GM12878 (cell line): ENCODE results near the gene HPS5. TPM values are rescaled to one million over a fixed set of nuclear protein-coding genes. Genes with fewer than 3 reads are reported as not detected.

Experiments used
- BMI1 ChIP-seq: fragments of 450-650 bp; IDR thresholded peaks from 2 replicates; pipeline ENCODE4 v1.6.1; 2016; ENCODE audit warnings: mild to moderate bottlenecking, moderate library complexity, borderline replicate concordance
- BRCA1 ChIP-seq: IDR thresholded peaks from 2 replicates; pipeline ENCODE4 v1.6.1; 2011; ENCODE audit warnings: low read depth, low read length, improper control_type of control experiment
- EP300 ChIP-seq, 2 experiments: fragments of 150-350 bp in 1 of 2; IDR thresholded peaks; 2 replicates each; pipeline ENCODE4 v1.6.1; 2011 to 2012; ENCODE audit warnings: low read depth in 2 of 2, low read length in 2 of 2, borderline replicate concordance in 1 of 2, improper control_type of control experiment in 1 of 2, inconsistent platforms in 1 of 2; ENCODE audit not compliant: control insufficient read depth in 1 of 2
- GABPA ChIP-seq: IDR thresholded peaks from 2 replicates; pipeline ENCODE4 v1.6.1; 2014; ENCODE audit warnings: antibody characterized with exemption, low read depth, mild to moderate bottlenecking, inconsistent platforms
- HCFC1 ChIP-seq: fragments of 150-350 bp; IDR thresholded peaks from 2 replicates; pipeline ENCODE4 v1.6.1; 2014; ENCODE audit warnings: low read length
- HDGF ChIP-seq: fragments of 450-650 bp; IDR thresholded peaks from 2 replicates; pipeline ENCODE4 v1.6.1; 2016; ENCODE audit warnings: antibody characterized with exemption
- IRF3 ChIP-seq: fragments of 450-650 bp; IDR thresholded peaks from 2 replicates; pipeline ENCODE4 v1.6.1; 2014; ENCODE audit warnings: mild to moderate bottlenecking
- IRF4 ChIP-seq: IDR thresholded peaks from 2 replicates; pipeline ENCODE4 v1.6.1; 2011; ENCODE audit warnings: low read depth, low read length
- JUND ChIP-seq: IDR thresholded peaks from 2 replicates; pipeline ENCODE4 v1.6.1; 2012; ENCODE audit warnings: low read depth, mild to moderate bottlenecking, low read length, improper control_type of control experiment, moderate library complexity
- NR2F1 ChIP-seq: fragments of 450-650 bp; conservative IDR thresholded peaks from 2 replicates; pipeline ENCODE4 v1.6.1; 2017; ENCODE audit warnings: mild to moderate bottlenecking
- RELA ChIP-seq: fragments of 450-650 bp; IDR thresholded peaks from 2 replicates; pipeline ENCODE4 v1.8.0; 2014; ENCODE audit warnings: borderline replicate concordance; ENCODE audit not compliant: partially characterized antibody
- YY1 ChIP-seq: IDR thresholded peaks from 2 replicates; pipeline ENCODE4 v1.6.1; 2011; ENCODE audit warnings: low read depth, mild to moderate bottlenecking, low read length
- polyA plus RNA-seq, 11 experiments: library from polyadenylated mRNA; depleted of rRNA in 4 of 11; unstranded in 6 of 11; stranded (reverse) in 5 of 11; fragments of >200 nt; fragmentation: Nextera tagmentation in 4 of 11; fragmentation: Illumina TruSeq in 1 of 11; extraction: Ambion mirVana in 4 of 11; extraction: Trizol in 1 of 11; gene quantifications; 1 replicate in 1 of 11; 2 replicates in 10 of 11; pipeline versions ENCODE4 v1.2.1 to v1.2.3, GENCODE V29; 2011 to 2016; ENCODE audit warnings: inconsistent platforms in 2 of 11, missing spikeins in 2 of 11, low read depth in 1 of 11
- total RNA-seq, 4 experiments: library from RNA; depleted of rRNA in 3 of 4; stranded (reverse); fragments of >200 nt in 3 of 4; fragmentation: Illumina TruSeq in 1 of 4; extraction: Trizol in 1 of 4; gene quantifications; 2 replicates each; pipeline versions ENCODE4 v1.2.1 to v1.2.3, GENCODE V29; 2013 to 2021
- TF ChIP-seq, protein P1 (sequence below): fragments of 450-650 bp; conservative IDR thresholded peaks from 2 replicates; pipeline ENCODE4 v1.6.1; 2017; ENCODE audit warnings: mild to moderate bottlenecking, moderate library complexity
- TF ChIP-seq, protein P2 (sequence below): IDR thresholded peaks from 2 replicates; pipeline ENCODE4 v1.6.1; 2012; ENCODE audit warnings: low read depth, low read length, improper control_type of control experiment

Gene HPS5
- total and polyA plus RNA-seq, 10 of the 15 experiments (the other 5 are each of a cell fraction or from before 2014, with no cell fraction given): 11.9 to 32.6 (median 23.5) TPM

GRCh38 chr11:18324381-18324780 is 2.4 kb upstream of the HPS5 start (continued):
- TF ChIP-seq IRF3: no peak
- no peak for TF ChIP-seq JUND
- TF ChIP-seq, protein P1, sequence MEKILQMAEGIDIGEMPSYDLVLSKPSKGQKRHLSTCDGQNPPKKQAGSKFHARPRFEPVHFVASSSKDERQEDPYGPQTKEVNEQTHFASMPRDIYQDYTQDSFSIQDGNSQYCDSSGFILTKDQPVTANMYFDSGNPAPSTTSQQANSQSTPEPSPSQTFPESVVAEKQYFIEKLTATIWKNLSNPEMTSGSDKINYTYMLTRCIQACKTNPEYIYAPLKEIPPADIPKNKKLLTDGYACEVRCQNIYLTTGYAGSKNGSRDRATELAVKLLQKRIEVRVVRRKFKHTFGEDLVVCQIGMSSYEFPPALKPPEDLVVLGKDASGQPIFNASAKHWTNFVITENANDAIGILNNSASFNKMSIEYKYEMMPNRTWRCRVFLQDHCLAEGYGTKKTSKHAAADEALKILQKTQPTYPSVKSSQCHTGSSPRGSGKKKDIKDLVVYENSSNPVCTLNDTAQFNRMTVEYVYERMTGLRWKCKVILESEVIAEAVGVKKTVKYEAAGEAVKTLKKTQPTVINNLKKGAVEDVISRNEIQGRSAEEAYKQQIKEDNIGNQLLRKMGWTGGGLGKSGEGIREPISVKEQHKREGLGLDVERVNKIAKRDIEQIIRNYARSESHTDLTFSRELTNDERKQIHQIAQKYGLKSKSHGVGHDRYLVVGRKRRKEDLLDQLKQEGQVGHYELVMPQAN: no peak
- no peak for TF ChIP-seq NR2F1
- TF ChIP-seq HCFC1: no peak
- TF ChIP-seq BRCA1: no peak
- no peak for TF ChIP-seq RELA
- no peak for TF ChIP-seq GABPA
- TF ChIP-seq, protein P2, sequence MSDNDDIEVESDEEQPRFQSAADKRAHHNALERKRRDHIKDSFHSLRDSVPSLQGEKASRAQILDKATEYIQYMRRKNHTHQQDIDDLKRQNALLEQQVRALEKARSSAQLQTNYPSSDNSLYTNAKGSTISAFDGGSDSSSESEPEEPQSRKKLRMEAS: no peak
- no peak for TF ChIP-seq EP300 (IDR thresholded peaks at IDR 0.05; ENCODE audit: borderline replicate concordance in 1 of 2, control insufficient read depth in 1 of 2, low read depth in 2 of 2, low read length in 2 of 2)
- TF ChIP-seq HDGF: peak; percentile 71; the same call in 1 of the 2 replicates
- no peak for TF ChIP-seq YY1
- no peak for TF ChIP-seq IRF4
- no peak for TF ChIP-seq BMI1
